OCI-LY7 (cell line): ENCODE measurements around the gene EGFL8.

ENCODE experiments used
- EZH2phosphoT487 ChIP-seq: fragments of 200-600 bp; sonication (generic); IDR thresholded peaks from 2 replicates; pipeline ENCODE4 v1.6.1; 2018; ENCODE audit warnings: low read depth, borderline replicate concordance, mild to moderate bottlenecking, mixed run types, antibody characterized with exemption, low read length, moderate library complexity, mixed read lengths
- TF ChIP-seq, protein P1 (sequence below): fragments of 200-600 bp; sonication (generic); conservative IDR thresholded peaks from 2 replicates; pipeline ENCODE4 v1.5.1; 2014; ENCODE audit warnings: mild to moderate bottlenecking, antibody characterized with exemption, low read length, moderate library complexity, mixed read lengths

DNA sequence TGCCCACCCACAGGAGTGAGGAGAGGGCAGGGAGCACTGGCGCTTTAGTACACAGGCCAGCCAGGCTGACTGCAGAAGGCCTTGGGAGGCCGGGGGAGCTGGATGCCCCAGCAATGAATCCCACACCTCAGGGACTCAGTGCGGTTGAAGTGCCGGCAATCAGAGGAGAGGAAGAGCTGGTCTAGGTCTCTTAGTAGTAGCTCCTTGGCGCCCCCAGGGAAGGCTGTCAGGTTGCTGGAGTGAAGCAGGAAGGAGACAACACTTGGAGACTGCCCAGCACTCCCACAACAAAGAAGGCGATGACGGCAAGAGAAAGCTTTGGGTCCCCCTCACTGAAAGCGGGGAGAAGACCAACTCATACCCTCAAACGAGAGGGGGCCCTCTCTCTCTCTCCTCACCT, 46.9 kb upstream of the EGFL8 start:
- TF ChIP-seq, protein P1, sequence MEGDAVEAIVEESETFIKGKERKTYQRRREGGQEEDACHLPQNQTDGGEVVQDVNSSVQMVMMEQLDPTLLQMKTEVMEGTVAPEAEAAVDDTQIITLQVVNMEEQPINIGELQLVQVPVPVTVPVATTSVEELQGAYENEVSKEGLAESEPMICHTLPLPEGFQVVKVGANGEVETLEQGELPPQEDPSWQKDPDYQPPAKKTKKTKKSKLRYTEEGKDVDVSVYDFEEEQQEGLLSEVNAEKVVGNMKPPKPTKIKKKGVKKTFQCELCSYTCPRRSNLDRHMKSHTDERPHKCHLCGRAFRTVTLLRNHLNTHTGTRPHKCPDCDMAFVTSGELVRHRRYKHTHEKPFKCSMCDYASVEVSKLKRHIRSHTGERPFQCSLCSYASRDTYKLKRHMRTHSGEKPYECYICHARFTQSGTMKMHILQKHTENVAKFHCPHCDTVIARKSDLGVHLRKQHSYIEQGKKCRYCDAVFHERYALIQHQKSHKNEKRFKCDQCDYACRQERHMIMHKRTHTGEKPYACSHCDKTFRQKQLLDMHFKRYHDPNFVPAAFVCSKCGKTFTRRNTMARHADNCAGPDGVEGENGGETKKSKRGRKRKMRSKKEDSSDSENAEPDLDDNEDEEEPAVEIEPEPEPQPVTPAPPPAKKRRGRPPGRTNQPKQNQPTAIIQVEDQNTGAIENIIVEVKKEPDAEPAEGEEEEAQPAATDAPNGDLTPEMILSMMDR = no peak
- no peak for TF ChIP-seq EZH2phosphoT487
